IMR-90 (cell line): ENCODE data around the gene ZNF726. TPM values are rescaled to one million over a fixed set of nuclear protein-coding genes. Genes with fewer than 3 reads are reported as not detected.

Experiments
- ATAC-seq: fragments of 200-7000 bp; cut with Tn5 transposase; 2 replicates; pipeline ENCODE4 v1.9.1; 2020; ENCODE audit warnings: low read depth, mild to moderate bottlenecking, moderate library complexity
- BruUV-seq: library from RNA; stranded (reverse); fragments of 400-500 nt; replicated peaks from 2 replicates; lab custom pipeline; 2021; lab: Mats Ljungman, UMichigan
- CTCF ChIA-PET: fragments of 300-600 bp; formaldehyde crosslinking; extraction: SDS; loops from one replicate; lab custom pipeline; 2021; ENCODE audit warnings: antibody characterized with exemption; lab: Yijun Ruan, JAX
- POLR2A ChIA-PET: fragments of 300-600 bp; sonication (Branson Sonifier 250); formaldehyde crosslinking; loops from one replicate; lab custom pipeline; 2022; ENCODE audit warnings: antibody characterized with exemption; ENCODE audit not compliant: unreplicated experiment; lab: Charles Lee
- DNase-seq: peaks from one replicate; pipeline ENCODE4 v3.0.0; 2013
- H2AFZ ChIP-seq: replicated peaks from 2 replicates; pipeline ENCODE3; 2013; ENCODE audit warnings: low read length, mild to moderate bottlenecking; ENCODE audit not compliant: poor library complexity
- H2AK5ac ChIP-seq: 2 replicates; pipeline ENCODE4 v1.6.1; 2013; ENCODE audit warnings: low read depth, low read length, inconsistent platforms
- H2AK9ac ChIP-seq: replicated peaks from 2 replicates; pipeline ENCODE3; 2013; ENCODE audit warnings: mild to moderate bottlenecking, low read depth, low read length, moderate library complexity; ENCODE audit not compliant: poor library complexity
- H2BK120ac ChIP-seq: 2 replicates; pipeline ENCODE4 v1.6.1; 2013; ENCODE audit warnings: low read depth, low read length, inconsistent platforms
- H2BK15ac ChIP-seq: 3 replicates; pipeline ENCODE4 v1.6.1; 2013; ENCODE audit warnings: low read depth, low read length, inconsistent platforms
- H2BK20ac ChIP-seq: 2 replicates; pipeline ENCODE4 v1.6.1; 2013; ENCODE audit warnings: low read depth, mild to moderate bottlenecking, inconsistent platforms, low read length, moderate library complexity
- H2BK5ac ChIP-seq: 2 replicates; pipeline ENCODE4 v1.6.1; 2013; ENCODE audit warnings: mild to moderate bottlenecking, low read depth, low read length, inconsistent platforms; ENCODE audit not compliant: poor library complexity, severe bottlenecking
- H3K14ac ChIP-seq: replicated peaks from 2 replicates; pipeline ENCODE4 v1.6.1; 2013; ENCODE audit warnings: low read depth, low read length, inconsistent platforms
- H3K18ac ChIP-seq: 2 replicates; pipeline ENCODE4 v1.6.1; 2013; ENCODE audit warnings: low read depth, low read length, control low read depth
- H3K23ac ChIP-seq: 2 replicates; pipeline ENCODE4 v1.6.1; 2013; ENCODE audit warnings: low read depth, low read length, inconsistent platforms
- H3K27ac ChIP-seq: 2 replicates; pipeline ENCODE4 v1.5.1; 2013; ENCODE audit warnings: mild to moderate bottlenecking, control low read depth, low read length; ENCODE audit not compliant: insufficient read depth
- H3K27me3 ChIP-seq: 2 replicates; pipeline ENCODE4 v1.6.1; 2013; ENCODE audit warnings: low read length; ENCODE audit not compliant: control insufficient read depth, insufficient read depth
- H3K36me3 ChIP-seq: 2 replicates; pipeline ENCODE4 v1.6.1; 2013; ENCODE audit warnings: low read length, mixed read lengths; ENCODE audit not compliant: control insufficient read depth, insufficient read depth
- H3K4ac ChIP-seq: 2 replicates; pipeline ENCODE4 v1.6.1; 2013; ENCODE audit warnings: low read depth, low read length, inconsistent platforms
- H3K4me1 ChIP-seq: 2 replicates; pipeline ENCODE4 v1.6.1; 2013; ENCODE audit warnings: low read length, mixed read lengths; ENCODE audit not compliant: control insufficient read depth, insufficient read depth
- H3K4me2 ChIP-seq: 2 replicates; pipeline ENCODE4 v1.6.1; 2013; ENCODE audit warnings: low read depth, mild to moderate bottlenecking, control low read depth, low read length, moderate library complexity
- H3K4me3 ChIP-seq: 2 replicates; pipeline ENCODE4 v1.5.1; 2013; ENCODE audit warnings: low read depth, mild to moderate bottlenecking, control low read depth, low read length, moderate library complexity; ENCODE audit not compliant: insufficient read depth
- H3K56ac ChIP-seq: 2 replicates; pipeline ENCODE4 v1.6.1; 2013; ENCODE audit warnings: low read length, inconsistent platforms; ENCODE audit not compliant: insufficient read depth; ENCODE audit errors: extremely low read depth
- H3K79me1 ChIP-seq, 2 experiments: 2 replicates each; pipeline ENCODE4 v1.6.1; 2013; ENCODE audit warnings: low read length in 2 of 2, inconsistent platforms in 1 of 2, low read depth in 1 of 2
- H3K9ac ChIP-seq: 2 replicates; pipeline ENCODE4 v1.6.1; 2013; ENCODE audit warnings: low read depth, low read length, control low read depth
- H3K9me1 ChIP-seq: 2 replicates; pipeline ENCODE4 v1.6.1; 2013; ENCODE audit warnings: low read length, inconsistent platforms; ENCODE audit not compliant: insufficient read depth
- H3K9me3 ChIP-seq: 2 replicates; pipeline ENCODE4 v1.6.1; 2013; ENCODE audit warnings: low read length; ENCODE audit not compliant: control insufficient read depth, insufficient read depth
- H4K20me1 ChIP-seq: 2 replicates; pipeline ENCODE4 v1.6.1; 2013; ENCODE audit warnings: low read length, inconsistent platforms; ENCODE audit not compliant: insufficient read depth
- H4K5ac ChIP-seq: 2 replicates; pipeline ENCODE4 v1.6.1; 2013; ENCODE audit warnings: mild to moderate bottlenecking, low read depth, low read length, control low read depth
- H4K8ac ChIP-seq, 2 experiments: 2 replicates each; pipeline ENCODE4 v1.6.1; 2013; ENCODE audit warnings: low read depth in 2 of 2, low read length in 2 of 2, control low read depth in 1 of 2, inconsistent platforms in 1 of 2
- H4K91ac ChIP-seq: 2 replicates; pipeline ENCODE4 v1.6.1; 2013; ENCODE audit warnings: low read depth, low read length, inconsistent platforms; ENCODE audit not compliant: insufficient read depth
- CHD1 ChIP-seq: IDR thresholded peaks from 2 replicates; pipeline ENCODE4 v1.6.1; 2012; ENCODE audit warnings: low read depth, low read length, improper control_type of control experiment
- NFE2L2 ChIP-seq: fragments of 150-350 bp; IDR thresholded peaks from 2 replicates; pipeline ENCODE4 v1.6.1; 2016; ENCODE audit warnings: low read depth, mild to moderate bottlenecking, low read length
- WGBS, 2 experiments: methylation state at CpG; one replicate each; pipeline versions ENCODE4 v1.1.5 to v1.1.7; 2013; ENCODE audit warnings: missing lambda C conversion rate in 2 of 2; ENCODE audit not compliant: insufficient read length in 1 of 2; ENCODE audit errors: extremely low coverage in 2 of 2; 5-methylcytosine and 5-hydroxymethylcytosine counted together
- dilution Hi-C: fragments of 300-500 bp; cut with HindIII; formaldehyde crosslinking; loops from one replicate; pipeline ENCODE4 v1.14.3; 2018; ENCODE audit warnings: low sequenced_read_pairs; ENCODE audit not compliant: unreplicated experiment
- in situ Hi-C: fragments of 300-500 bp; cut with MboI; formaldehyde crosslinking; loops from 3 replicates; pipeline ENCODE4 v1.14.3; 2019; ENCODE audit warnings: low sequenced_read_pairs, inconsistent platforms, mixed read lengths
- intact Hi-C: fragments of 100-400 bp; cut with micrococcal nuclease; formaldehyde crosslinking; loops from 2 replicates; pipeline ENCODE4 v1.10.0; 2022
- polyA plus RNA-seq, 3 experiments: library from polyadenylated mRNA; depleted of rRNA; stranded (reverse); fragments of >200 nt; gene quantifications; 2 replicates each; pipeline ENCODE4 v1.2.3, GENCODE V29; 2012; ENCODE audit warnings: low replicate concordance in 1 of 3
- total RNA-seq: library from RNA; depleted of rRNA; stranded (reverse); fragments of >200 nt; gene quantifications from 2 replicates; pipeline ENCODE4 v1.2.3, GENCODE V29; 2012

ZNF726 gene
- total and polyA plus RNA-seq, 2 of the 4 experiments (the other 2 are of a cell fraction) = 1.2 to 2.0 TPM

- intact Hi-C loops (no loop called here), in situ Hi-C loops (no loop called here), dilution Hi-C loops (no loop called here)
- Histone ChIP-seq H3K4me1 (no peaks in the 10 kb centered on the region), H3K36me3 (no peaks in the 10 kb centered on the region), H3K79me1 (no peaks in the 10 kb centered on the region), H3K27me3 (no peaks in the 10 kb centered on the region), H2AFZ (no peak overlapping the region), H3K9ac (no peak overlapping the region), H4K5ac (no peak overlapping the region), H3K9me3 (peaks cover 2% of the 10 kb centered on the region; the same call in 1 of the 2 replicates), H2BK15ac (no peak overlapping the region), H3K4ac (no peak overlapping the region), H2BK5ac (no peak overlapping the region), H3K18ac (no peak overlapping the region), H3K4me2 (no peak overlapping the region), H2BK20ac (no peak overlapping the region), H2AK5ac (no peak overlapping the region), H3K56ac (no peak overlapping the region), H3K27ac (no peak overlapping the region), H2BK120ac (no peak overlapping the region), H3K4me3 (no peak overlapping the region), H2AK9ac (no peak overlapping the region), H3K14ac (no peak overlapping the region), H4K20me1 (no peaks in the 10 kb centered on the region), H3K23ac (no peak overlapping the region), H4K91ac (no peak overlapping the region), H4K8ac (no peak overlapping the region), H3K9me1 (no peaks in the 10 kb centered on the region)
- ChIA-PET CTCF (no interaction called here), POLR2A (no interaction called here)
- TF ChIP-seq NFE2L2 = no peak
- no peak for TF ChIP-seq CHD1
- 40% methylated on average over 1 of the region's 4 CpGs; no CpG with 5 or more reads in 1 of the 2 experiments for WGBS, 2 experiments
- DNase-seq (no peak), ATAC-seq (no peak)
- no TSS peak for BruUV-seq
Measured at GRCh38 chr19:23901360-23901759, 13.3 kb upstream of the ZNF726 start.
